HG02943 (cell line): ENCODE data around the gene WDR48.

ENCODE experiments used
- ATAC-seq: cut with Tn5 transposase; IDR thresholded peaks from one replicate; pipeline ENCODE4 v1.9.1; 2021; ENCODE audit warnings: mild to moderate bottlenecking, low read depth, moderate library complexity; ENCODE audit not compliant: unreplicated experiment

The WDR48 gene

DNA sequence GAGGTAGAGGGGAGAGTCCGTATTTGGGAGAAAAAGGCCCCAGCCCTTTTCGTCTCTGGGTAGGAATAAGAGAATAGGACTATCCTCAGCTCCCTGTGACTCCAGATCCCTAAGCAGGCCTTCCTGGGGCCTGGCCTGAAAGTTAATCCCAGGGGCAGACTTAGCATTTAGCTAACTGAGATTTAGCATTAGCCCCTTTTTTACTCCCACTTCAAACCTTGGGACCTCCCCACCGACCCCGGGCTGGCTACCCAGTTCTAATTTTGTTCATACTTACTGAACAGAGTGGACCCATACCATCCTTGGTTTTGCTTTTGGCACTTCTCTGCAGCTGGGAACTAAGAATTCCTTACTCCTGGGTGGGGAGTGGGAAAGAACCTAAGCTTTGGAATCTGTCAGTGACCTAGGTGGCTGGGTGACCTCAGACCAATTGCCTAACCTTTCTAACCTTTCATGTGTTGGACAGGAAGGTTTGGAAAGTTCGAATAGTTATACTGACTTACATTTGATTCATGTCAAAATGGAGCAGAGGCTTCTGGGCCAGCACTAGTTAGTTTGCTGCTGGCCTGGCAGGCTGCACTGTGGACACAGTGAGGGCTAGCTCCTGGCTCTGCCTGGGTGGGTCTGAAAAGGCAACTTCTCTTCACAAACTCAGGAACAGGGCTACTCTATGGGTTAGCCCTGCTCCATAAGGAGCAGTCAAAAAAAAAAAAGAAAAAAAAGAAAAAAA lies 67.3 kb downstream of the WDR48 start:
- ATAC-seq, result no peak

DNA sequence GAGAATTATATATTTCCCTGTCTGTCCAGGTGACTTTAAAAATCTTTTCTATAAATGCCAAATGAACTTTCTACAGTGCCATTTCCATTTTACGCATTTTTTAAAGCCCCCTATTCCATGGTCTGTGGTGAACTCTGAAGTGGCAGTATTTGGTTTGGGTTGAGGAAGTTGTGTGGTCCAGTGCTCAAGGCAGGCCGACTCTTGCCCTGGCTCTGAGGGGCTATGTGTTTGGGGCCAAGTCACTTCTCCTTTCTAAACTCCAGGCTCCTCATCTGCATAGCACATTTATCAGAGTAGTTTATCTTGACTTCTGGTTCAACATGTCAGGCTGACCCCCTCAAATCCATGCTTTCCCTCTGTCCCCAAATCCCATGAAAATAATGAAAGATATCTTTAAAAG lies 69.8 kb downstream of the WDR48 start:
- ATAC-seq, result no peak

DNA sequence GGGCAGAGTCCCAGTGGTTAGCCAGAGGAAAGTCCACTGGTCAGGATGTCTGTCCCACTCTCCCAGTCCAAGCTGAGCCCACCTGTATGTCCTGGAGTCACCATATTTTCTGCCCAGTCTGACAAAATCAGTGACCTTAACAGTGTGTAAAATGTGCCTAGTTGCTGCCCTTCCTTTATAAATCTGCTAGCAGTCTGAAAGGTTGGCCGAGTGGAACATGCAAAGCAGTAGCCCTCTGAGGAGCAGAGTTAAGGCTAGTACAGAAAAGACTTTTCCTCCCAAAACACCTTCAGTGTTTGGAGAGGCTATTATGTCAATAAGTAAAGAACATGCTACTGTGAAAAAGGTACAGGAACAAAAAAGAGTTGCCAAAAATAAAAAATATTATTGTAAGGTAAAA lies 71.0 kb downstream of the WDR48 start:
- peak; percentile 59 for ATAC-seq

DNA sequence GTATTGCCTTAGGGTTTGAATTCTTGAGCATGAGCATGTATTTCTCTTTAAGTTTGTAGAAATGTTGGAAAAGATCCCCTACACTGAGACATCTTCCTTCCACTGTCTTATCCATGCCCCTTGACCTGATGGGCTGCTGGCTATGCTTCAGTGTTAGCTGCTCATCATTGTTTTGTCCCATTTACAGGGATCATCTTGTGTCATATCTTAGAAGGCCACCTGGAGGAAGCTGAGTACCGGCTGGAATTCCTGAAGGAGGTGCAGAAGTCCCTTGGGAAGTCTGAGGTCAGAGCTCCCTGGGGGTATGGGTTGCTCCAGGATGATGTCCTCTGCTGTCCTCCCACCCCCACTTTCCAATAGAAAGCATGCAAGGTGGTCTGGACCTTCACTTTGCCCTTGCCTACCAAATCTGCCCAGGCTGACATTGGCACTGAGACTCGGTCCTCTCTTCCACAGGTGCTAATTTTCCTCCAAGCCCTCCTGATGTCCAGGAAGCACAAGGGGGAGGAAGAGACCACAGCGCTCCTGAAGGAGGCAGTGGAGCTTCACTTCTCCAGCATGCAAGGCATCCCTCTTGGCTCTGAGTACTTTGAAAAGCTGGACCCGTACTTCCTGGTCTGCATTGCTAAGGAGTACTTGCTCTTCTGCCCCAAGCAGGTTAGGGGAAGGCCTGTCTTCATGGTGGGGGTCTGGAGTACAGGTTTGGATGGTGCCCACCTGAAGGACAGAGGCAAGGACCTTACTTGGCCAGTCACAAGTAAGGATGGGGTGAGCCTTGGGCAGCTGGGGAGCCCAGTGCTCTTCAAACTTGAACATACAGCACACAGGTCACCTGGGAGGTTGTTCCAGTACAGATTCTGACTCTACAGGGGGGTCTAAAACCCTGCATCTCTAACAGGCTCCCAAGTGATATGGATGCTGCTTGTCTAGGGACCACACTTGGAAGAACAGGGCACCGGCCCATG lies 73.3 kb downstream of the WDR48 start:
- no peak for ATAC-seq

DNA sequence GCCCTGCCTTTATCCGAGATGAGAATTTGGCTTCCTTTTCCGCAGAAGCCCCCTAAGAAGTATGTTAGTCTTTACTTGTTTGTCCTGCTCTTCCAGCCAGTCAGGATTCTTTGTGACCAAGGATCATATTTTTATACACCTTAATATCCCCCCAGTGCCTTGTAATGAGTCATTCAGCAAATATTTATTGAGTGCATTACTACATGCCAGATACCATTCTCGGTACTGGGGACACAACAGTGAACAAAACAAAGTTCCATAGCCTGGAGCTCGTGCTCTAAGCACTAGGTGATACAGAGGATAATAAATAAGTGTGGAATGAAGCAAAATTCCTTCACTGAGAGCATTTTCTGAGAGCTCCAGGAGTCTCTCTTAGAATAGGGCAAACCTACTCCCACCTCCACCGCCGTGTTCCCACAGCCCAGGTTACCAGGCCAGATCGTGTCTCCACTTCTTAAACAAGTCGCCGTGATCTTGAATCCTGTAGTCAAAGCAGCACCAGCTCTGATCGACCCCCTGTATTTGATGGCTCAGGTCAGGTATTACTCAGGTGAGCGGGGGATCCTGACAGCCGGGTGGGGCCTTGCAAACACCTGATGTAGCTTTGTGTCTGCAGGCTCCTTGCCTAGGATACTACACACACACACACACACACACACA lies 74.2 kb downstream of the WDR48 start:
- no peak for ATAC-seq

DNA sequence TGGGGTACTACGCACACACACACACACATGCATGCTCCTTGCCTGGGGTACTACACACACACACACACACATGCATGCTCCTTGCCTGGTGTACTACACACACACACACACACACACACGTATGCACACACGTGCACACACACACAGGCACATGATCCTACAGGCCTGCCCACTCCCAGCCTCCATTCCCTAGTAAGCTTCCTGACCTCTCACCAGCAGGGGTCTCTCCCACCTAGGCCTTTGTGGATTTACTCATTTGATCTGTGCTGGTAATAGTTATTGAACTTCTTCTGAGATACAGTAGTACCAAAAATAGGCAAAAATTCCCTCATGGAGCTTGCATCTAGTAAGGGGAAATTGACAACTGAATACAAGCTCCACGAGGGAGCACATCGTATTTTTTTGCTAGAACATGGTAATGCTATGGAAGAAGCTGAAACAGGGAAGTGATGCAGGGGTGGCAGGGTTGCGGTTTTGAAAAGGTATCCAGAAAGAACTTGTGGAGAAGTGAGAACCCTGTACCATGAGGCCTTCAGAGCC lies 74.8 kb downstream of the WDR48 start:
- no peak for ATAC-seq

DNA sequence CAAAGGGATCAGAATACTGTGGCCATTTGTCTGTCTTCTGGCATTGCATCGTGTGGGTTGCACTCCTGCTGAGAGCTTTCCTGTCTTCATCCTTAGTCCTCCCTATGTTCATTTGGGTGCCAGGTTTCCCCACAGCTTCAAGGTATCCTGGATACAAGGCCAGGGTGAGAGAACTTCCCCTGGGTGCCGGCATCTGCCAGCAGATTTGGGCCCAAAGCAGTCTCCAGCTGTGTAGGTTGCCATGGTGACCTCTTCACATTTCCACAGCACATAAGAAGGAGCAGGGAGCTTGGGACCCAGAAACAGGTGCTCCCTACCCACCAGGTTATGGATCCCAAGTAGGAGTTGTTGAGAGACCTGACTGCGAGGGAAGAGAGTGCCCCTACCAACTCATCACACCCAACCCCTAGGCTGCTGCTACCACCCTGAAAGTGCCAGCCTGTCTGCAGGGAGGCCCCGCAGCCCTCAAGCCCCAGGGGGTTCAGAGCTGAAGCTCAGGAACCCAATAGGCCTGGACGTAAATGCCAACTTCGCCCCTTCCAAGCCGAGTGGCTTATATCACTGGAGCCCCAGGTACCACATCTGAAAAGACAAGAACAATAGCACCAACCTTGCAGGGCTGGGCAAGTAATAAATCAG lies 75.6 kb downstream of the WDR48 start:
- no peak for ATAC-seq

DNA sequence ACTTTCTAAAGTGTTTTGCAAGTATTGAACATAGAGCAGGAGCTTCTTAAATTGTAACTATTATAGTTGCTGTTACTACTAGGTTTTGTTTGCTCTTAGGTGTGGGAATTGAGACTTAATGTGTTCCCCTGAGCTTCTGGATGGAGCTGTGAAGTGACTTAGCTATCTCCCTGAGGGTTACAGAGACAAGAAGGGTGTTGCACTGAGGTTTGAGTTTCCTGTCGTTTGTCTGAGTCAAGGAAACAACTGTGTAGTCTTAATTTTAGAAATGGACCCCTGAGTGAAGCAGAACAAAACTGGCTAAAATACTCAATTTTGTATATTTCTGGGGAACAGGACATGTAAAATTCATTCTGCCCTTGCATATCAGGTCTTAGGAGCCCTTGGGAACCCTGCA lies 76.1 kb downstream of the WDR48 start:
- ATAC-seq, result no peak

DNA sequence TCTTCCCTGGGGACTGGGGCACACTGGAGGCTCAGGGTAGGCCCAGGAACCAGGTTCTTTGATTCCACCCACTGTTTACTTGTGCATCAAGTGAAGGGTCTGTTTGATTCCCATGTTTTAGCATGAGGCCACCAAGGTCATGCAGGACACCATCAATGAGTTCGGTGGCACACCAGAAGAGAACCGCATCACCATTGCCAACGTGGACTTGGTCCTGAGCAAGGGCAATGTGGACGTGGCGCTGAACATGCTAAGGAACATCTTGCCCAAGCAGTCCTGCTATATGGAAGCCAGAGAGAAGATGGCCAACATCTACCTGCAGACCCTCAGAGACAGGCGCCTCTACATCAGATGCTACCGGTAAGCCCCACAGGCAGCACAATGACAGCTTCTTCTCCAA lies 77.1 kb downstream of the WDR48 start:
- no peak for ATAC-seq

DNA sequence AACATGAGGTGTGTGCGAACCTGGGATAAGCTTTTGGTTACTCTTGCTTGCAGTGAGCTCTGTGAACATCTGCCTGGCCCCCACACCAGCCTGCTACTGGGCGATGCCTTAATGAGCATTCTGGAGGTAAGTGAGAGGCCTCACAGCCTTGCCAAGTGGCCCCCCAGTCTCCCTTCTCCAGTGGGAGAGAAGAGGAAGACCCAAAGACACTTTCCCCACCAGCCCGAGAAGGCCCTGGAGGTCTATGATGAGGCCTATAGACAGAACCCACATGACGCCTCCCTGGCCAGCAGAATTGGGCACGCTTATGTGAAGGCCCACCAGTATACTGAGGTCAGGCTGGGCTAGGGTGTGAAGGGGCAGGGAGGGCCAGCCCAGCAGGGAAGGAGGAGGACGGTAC lies 78.2 kb downstream of the WDR48 start:
- ATAC-seq, result no peak

DNA sequence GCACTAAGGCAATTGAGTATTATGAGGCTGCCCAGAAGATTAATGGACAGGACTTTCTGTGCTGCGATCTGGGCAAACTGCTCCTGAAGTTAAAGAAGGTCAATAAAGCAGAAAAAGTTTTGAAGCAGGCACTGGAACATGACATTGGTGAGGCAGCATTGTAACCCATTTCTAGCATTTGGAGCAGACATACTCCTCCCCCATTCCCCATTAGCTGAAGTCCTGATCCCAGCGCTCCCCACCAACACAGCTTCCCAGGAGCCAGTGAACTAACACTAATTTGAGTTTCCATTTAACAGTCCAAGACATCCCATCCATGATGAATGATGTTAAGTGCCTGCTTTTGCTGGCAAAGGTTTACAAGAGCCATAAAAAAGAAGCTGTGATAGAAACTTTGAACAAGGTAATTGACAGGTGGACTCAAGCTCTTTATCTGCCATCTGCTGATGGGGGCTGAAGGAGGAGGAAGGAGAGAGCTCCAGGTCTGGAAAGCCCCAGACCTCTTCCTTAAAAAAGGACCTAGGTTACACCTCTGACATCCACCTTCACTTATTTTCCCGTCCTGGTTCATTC lies 79.0 kb downstream of the WDR48 start:
- ATAC-seq, result no peak

DNA sequence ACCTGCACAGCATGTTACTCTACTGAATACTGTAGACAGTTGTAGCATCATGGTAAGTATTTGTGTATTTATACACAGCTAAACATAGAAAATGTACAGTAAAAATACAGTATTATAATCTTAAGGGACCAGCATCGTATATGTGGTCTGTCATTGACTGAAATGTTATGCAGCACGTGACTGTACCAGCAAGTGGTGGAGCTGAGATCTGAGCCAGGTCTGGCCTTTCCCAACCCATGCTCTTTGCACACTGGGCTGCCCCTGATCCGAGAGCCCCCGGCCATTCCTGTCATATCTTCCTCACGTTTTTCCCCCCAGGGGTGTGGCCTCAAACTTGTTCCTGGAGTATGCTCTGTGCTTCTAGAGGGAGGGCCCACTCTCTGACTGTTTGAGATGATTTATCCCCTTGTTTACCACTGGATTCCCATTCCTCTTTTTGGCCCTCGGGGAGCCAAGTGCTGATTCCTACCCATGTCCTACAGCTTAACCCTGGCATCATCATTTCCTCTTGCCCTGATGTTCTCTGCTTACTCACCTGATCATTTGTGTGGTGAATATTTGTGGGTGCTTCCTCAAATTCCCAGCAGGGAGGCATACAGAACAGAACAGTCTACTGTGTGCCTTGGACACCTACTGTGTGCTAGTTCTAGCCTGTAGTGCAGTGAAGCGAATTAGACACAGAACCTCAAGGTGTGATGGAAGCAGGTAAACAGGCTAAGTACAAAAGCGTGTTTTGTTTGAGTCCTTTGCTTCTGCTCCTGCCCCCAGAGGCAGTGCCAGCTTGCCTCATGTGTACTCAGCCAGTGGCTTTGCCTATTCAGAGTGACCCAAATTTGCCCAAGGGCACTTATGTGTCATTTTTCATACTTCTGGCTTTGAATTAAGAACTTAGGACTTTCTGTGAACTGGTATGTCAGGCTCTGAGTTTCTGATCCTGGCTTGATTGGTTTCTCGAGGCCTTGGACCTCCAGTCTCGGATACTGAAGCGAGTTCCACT lies 80.6 kb downstream of the WDR48 start:
- no peak for ATAC-seq

DNA sequence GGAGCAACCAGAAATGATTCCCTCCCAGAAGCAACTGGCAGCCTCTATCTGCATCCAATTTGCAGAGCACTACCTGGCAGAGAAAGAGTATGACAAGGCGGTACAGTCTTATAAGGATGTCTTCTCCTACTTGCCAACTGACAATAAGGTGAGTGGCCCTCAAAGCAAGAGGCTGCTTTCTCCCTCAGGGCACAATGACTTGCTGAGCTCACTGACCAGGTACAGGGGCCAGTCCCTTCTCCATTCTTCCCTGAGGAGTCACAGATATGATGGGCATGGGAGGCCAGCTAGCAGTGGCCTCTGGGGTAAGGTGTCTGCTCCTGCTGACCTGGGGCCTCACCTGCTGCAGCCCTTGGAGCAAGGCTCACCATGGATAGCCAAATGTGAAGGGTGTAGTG lies 81.3 kb downstream of the WDR48 start:
- ATAC-seq, result no peak

DNA sequence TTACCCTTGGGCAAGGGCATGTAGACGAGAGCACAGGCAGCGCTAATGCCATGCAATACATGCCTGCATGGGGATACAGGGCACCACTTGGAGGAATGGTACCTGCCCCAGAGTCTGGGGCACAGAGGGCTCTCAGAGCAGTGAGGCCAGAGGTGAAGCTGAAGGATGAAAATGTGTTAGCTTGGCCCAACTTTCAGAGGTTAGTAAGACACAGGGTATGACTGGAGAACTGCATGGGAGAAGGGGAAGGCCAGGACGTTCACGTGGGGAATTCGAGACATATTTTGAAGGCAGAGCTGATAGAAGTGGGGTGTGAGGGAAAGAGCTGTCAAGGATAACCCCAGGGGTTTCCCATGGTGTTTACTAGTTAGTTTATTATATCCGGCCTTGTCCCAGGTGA lies 82.0 kb downstream of the WDR48 start:
- ATAC-seq, result no peak

DNA sequence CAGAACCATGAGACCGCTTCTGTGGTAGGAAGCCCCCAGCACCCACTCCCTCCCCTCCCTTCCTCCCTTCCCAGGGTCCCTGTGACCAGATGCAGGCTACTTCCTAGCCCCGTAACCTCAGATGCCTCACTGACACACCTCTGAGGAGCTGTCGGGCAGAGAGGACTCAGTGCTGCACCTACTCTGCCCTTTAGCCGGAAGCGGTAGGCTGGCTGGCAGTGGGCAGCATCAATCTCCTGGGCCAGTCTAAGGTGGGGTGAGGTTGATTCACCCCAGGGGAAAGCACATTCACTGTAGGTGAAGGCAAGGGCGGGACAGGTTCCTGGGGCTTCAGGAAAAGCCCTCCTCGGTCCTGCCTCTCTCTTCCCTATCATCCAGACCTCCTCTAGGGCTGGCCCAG lies 82.5 kb downstream of the WDR48 start:
- no peak for ATAC-seq

DNA sequence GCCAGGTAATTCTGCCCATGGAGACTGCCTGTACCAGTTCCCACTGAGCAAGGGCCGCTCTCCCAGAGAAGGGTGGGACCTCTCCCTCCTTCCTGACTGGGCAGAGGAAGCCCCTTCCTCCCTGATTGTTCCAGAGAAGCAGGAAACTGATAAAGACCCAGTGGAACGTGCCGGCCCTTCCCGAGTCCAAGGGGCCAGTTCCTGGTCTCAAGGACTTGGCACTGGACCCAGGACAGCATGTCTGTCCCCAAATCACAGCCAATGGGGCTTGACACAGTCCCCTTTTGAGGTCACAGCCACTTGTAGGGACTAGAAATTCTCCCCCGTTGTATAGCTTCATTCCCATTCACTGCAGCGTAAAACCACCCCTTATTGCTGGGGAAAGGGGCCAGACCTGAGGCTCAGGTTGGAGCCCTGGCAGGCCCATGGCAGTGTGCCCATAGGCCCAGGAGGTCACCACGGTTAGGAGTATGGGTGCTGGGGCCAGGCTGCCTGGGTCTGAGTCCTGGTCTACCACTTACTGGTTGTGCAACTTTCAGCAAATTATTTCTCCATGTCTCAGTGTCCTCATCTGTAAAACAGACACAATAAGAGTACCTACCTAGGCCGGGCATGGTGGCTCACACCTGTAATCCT lies 83.5 kb downstream of the WDR48 start:
- ATAC-seq, result no peak

DNA sequence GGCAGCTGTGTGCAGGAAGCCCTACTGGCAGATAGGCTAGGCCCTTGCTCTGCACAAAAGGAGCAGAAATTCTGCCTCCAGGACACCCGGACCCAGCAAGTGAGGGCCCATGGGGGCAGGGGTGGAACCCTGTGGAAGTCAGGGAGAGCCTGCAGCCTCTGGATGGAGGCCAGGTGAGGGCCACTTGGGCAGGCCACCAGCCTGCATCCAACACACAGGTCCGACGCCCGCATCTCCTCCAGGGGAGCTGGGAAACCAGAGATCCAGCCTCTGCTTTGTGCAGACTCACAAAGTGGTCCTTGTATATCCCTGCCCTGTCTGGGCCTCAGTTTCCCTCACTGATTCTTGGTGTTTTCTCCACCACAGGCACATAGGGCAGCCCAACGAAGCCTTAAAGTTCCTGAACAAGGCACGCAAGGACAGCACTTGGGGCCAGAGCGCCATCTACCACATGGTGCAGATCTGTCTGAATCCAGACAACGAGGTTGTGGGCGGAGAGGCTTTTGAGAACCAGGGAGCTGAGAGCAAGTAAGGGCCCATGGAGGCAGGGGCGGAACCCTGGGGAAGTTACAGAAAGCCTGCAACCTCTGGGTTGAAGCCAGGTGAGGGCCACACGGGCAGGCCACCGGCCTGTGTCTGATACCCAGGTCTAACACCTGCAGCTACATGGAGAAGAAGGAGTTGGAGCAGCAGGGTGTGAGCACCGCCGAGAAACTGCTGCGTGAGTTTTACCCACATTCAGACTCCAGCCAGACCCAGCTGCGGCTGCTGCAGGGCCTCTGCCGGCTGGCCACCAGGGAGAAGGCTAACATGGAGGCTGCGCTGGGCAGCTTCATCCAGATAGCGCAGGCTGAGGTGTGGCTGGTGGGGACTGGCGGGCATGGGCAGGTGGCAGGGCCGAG lies 85.0 kb downstream of the WDR48 start:
- ATAC-seq, result no peak
